GM12872 (cell line): ENCODE data around the gene KAT2A.

Source experiments
- CTCF ChIP-seq: IDR thresholded peaks from 3 replicates; pipeline ENCODE4 v1.5.1; 2011; ENCODE audit warnings: low read depth, mild to moderate bottlenecking, low read length, moderate library complexity; ENCODE audit not compliant: insufficient read depth

Gene KAT2A

GRCh38 chr17:42103221-42103954 is 17.8 kb downstream of the KAT2A start:
- TF ChIP-seq CTCF, result no peak

GRCh38 chr17:42101513-42102292 is 19.5 kb downstream of the KAT2A start:
- peak; percentile 92 for TF ChIP-seq CTCF

- no peak for TF ChIP-seq CTCF
Observed at GRCh38 chr17:42098730-42099399, 22.3 kb downstream of the KAT2A start.

- TF ChIP-seq CTCF, result no peak
Observed at GRCh38 chr17:42097691-42098631, 23.2 kb downstream of the KAT2A start, which contains the start of gene ZNF385C. Gene ZNF385C (minus strand): TSS chr17:42098473. CDS start chr17:42063056, 35,417 bp downstream.

- peak; percentile 18; the same call in 1 of the 3 replicates for TF ChIP-seq CTCF
Observed at GRCh38 chr17:42096360-42097111, 24.6 kb downstream of the KAT2A start.

- TF ChIP-seq CTCF, result no peak
Observed at GRCh38 chr17:42094375-42095069, 26.6 kb downstream of the KAT2A start.
